PC-3 (cell line): ENCODE data around the gene ACSL6. TPM values are rescaled to one million over a fixed set of nuclear protein-coding genes. Genes with fewer than 3 reads are reported as not detected.

Source experiments
- ATAC-seq: fragments of 200-7000 bp; cut with Tn5 transposase; 2 replicates; pipeline ENCODE4 v1.9.1; 2020; ENCODE audit warnings: mild to moderate bottlenecking, moderate library complexity
- BruUV-seq: library from RNA; stranded (reverse); fragments of 400-500 nt; replicated peaks from 2 replicates; lab custom pipeline; 2021; lab: Mats Ljungman, UMichigan
- CTCF ChIA-PET: fragments of 300-600 bp; sonication (Branson Sonifier 250); formaldehyde crosslinking; loops from one replicate; lab custom pipeline; 2022; ENCODE audit warnings: antibody characterized with exemption; lab: Charles Lee
- POLR2A ChIA-PET: fragments of 300-600 bp; sonication (Branson Sonifier 250); formaldehyde crosslinking; loops from one replicate; lab custom pipeline; 2022; ENCODE audit warnings: antibody characterized with exemption; ENCODE audit not compliant: unreplicated experiment; lab: Charles Lee
- DNase-seq: peaks from one replicate; pipeline ENCODE4 v3.0.0-alpha.2; 2015
- H2AFZ ChIP-seq: fragments of 300-600 bp; sonication (generic); 2 replicates; pipeline ENCODE4 v1.6.0; 2016; ENCODE audit warnings: antibody characterized with exemption, low read length
- H3F3A ChIP-seq: fragments of 300-600 bp; sonication (generic); one replicate; pipeline ENCODE4 v1.6.0; 2017; ENCODE audit warnings: antibody characterized with exemption, low read length, control low read depth, mild to moderate bottlenecking; ENCODE audit not compliant: unreplicated experiment
- H3K27ac ChIP-seq: fragments of 300-600 bp; sonication (generic); 2 replicates; pipeline ENCODE4 v1.5.1; 2016; ENCODE audit warnings: mild to moderate bottlenecking, low read length
- H3K27me3 ChIP-seq: fragments of 300-600 bp; sonication (generic); 2 replicates; pipeline ENCODE4 v1.6.1; 2016; ENCODE audit warnings: low read length, mixed read lengths
- H3K36me3 ChIP-seq: fragments of 300-600 bp; sonication (generic); 2 replicates; pipeline ENCODE4 v1.6.1; 2016; ENCODE audit warnings: low read depth, mixed run types, low read length, mixed read lengths
- H3K4me1 ChIP-seq: fragments of 300-600 bp; sonication (generic); 2 replicates; pipeline ENCODE4 v1.5.1; 2016; ENCODE audit warnings: low read length; ENCODE audit not compliant: insufficient read depth
- H3K4me2 ChIP-seq: fragments of 300-600 bp; sonication (generic); 2 replicates; pipeline ENCODE4 v1.6.0; 2016; ENCODE audit warnings: low read length
- H3K4me3 ChIP-seq: fragments of 300-600 bp; sonication (generic); 2 replicates; pipeline ENCODE4 v1.5.1; 2016; ENCODE audit warnings: mild to moderate bottlenecking, low read length, mixed read lengths
- H3K79me2 ChIP-seq: fragments of 300-600 bp; sonication (generic); 2 replicates; pipeline ENCODE4 v1.6.1; 2017; ENCODE audit warnings: low read length, mixed read lengths
- H3K9ac ChIP-seq: fragments of 300-600 bp; sonication (generic); 2 replicates; pipeline ENCODE4 v1.6.0; 2016; ENCODE audit warnings: mild to moderate bottlenecking, low read length
- H3K9me2 ChIP-seq: fragments of 300-600 bp; sonication (generic); replicated peaks from 2 replicates; pipeline ENCODE4 v1.6.1; 2016; ENCODE audit warnings: mixed run types, low read length, mixed read lengths
- H3K9me3 ChIP-seq: fragments of 300-600 bp; sonication (generic); 2 replicates; pipeline ENCODE4 v1.6.1; 2016; ENCODE audit warnings: low read length, mixed read lengths
- H4K20me1 ChIP-seq: fragments of 300-600 bp; sonication (generic); 2 replicates; pipeline ENCODE4 v1.6.1; 2016; ENCODE audit warnings: low read length, mixed read lengths
- EZH2 ChIP-seq: fragments of 300-600 bp; sonication (generic); IDR thresholded peaks from one replicate; pipeline ENCODE4 v1.6.1; 2017; ENCODE audit warnings: antibody characterized with exemption, mild to moderate bottlenecking, low read length; ENCODE audit not compliant: unreplicated experiment
- EZH2phosphoT487 ChIP-seq: fragments of 300-600 bp; sonication (generic); IDR thresholded peaks from 2 replicates; pipeline ENCODE4 v1.6.1; 2018; ENCODE audit warnings: mild to moderate bottlenecking, antibody characterized with exemption, low read length, borderline replicate concordance
- intact Hi-C: fragments of 100-400 bp; cut with micrococcal nuclease; formaldehyde crosslinking; loops from 2 replicates; pipeline ENCODE4 v1.9.0; 2023
- total RNA-seq: library from RNA; depleted of rRNA; stranded (reverse); fragments of >200 nt; gene quantifications from 2 replicates; pipeline ENCODE4 v1.2.3, GENCODE V29; 2014
- TF ChIP-seq, protein P1 (sequence below): fragments of 300-600 bp; sonication (generic); conservative IDR thresholded peaks from 2 replicates; pipeline ENCODE4 v1.5.1; 2017; ENCODE audit warnings: antibody characterized with exemption, low read depth, mild to moderate bottlenecking, low read length

ACSL6 gene
- total RNA-seq, 1 experiment from 2014 or later, result 0.15 TPM

DNA sequence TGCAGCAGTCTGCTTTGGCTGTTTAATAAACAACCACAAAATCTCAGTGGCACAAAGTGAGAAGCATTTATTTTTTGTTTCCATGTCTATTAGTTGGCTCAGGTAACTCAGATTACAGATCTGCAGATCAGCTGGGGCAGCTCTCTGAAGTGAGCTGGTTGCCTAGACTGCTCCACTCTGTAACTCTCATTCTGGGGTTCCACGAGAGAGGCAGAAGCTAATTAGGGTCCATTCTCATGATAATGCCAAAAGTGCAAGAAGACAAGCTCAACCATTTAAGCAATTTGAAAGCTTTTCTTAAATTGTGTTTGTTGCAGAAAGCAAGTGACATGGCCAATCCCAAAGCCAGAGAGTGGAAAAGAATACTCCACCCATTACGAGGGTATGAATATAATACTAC lies 79.2 kb downstream of the ACSL6 start:
- Histone ChIP-seq H3K4me1 (no peaks in the 10 kb centered on the region), H3K27ac (no peak overlapping the region), H3K27me3 (peaks cover 24% of the 10 kb centered on the region), H4K20me1 (no peaks in the 10 kb centered on the region), H3K9me3 (no peaks in the 10 kb centered on the region), H3K4me2 (no peak overlapping the region), H3K9me2 (no peaks in the 10 kb centered on the region), H3F3A (no peaks in the 10 kb centered on the region), H3K79me2 (no peaks in the 10 kb centered on the region), H2AFZ (no peak overlapping the region), H3K36me3 (no peaks in the 10 kb centered on the region), H3K4me3 (no peak overlapping the region), H3K9ac (no peak overlapping the region)
- TF ChIP-seq EZH2 (no peak), EZH2phosphoT487 (no peak)
- TF ChIP-seq, protein P1, sequence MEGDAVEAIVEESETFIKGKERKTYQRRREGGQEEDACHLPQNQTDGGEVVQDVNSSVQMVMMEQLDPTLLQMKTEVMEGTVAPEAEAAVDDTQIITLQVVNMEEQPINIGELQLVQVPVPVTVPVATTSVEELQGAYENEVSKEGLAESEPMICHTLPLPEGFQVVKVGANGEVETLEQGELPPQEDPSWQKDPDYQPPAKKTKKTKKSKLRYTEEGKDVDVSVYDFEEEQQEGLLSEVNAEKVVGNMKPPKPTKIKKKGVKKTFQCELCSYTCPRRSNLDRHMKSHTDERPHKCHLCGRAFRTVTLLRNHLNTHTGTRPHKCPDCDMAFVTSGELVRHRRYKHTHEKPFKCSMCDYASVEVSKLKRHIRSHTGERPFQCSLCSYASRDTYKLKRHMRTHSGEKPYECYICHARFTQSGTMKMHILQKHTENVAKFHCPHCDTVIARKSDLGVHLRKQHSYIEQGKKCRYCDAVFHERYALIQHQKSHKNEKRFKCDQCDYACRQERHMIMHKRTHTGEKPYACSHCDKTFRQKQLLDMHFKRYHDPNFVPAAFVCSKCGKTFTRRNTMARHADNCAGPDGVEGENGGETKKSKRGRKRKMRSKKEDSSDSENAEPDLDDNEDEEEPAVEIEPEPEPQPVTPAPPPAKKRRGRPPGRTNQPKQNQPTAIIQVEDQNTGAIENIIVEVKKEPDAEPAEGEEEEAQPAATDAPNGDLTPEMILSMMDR, result no peak
- POLR2A ChIA-PET, result no interaction called here
- CTCF ChIA-PET, result no interaction called here
- DNase-seq (no peak), ATAC-seq (no peak)
- intact Hi-C loops, result no loop called here
- BruUV-seq, result no TSS peak

DNA sequence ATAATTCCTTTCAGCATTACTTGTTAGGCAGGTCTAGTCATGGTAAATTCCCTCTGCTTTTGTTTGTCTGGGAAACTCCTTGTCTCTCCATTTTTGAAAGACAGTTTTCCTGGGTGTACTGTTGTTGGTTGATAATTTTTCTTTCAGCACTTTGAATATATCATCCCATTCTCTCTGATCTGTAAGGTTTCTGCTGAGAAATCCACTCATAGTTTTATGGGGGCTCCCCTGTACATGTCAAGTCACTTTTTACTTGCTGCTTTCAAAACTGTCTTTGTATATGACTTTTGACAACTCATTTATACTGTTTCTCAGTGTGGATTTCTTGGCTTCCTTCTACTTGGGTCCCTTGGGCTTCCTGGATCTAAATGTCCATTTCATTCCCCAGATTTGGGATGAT lies 82.5 kb downstream of the ACSL6 start:
- ChIA-PET POLR2A (no interaction called here), CTCF (no interaction called here)
- Histone ChIP-seq H3K27ac (no peak overlapping the region), H3K9me2 (no peaks in the 10 kb centered on the region), H3K79me2 (no peaks in the 10 kb centered on the region), H3K36me3 (no peaks in the 10 kb centered on the region), H3K9ac (no peak overlapping the region), H3K9me3 (no peaks in the 10 kb centered on the region), H4K20me1 (no peaks in the 10 kb centered on the region), H2AFZ (no peak overlapping the region), H3K4me1 (no peaks in the 10 kb centered on the region), H3K27me3 (peaks cover 13% of the 10 kb centered on the region), H3K4me3 (no peak overlapping the region), H3K4me2 (no peak overlapping the region), H3F3A (no peaks in the 10 kb centered on the region)
- no TSS peak for BruUV-seq
- TF ChIP-seq EZH2, result no peak
- TF ChIP-seq, protein P1, result no peak
- no peak for TF ChIP-seq EZH2phosphoT487
- DNase-seq (no peak), ATAC-seq (no peak)
- intact Hi-C loops, result no loop called here

DNA sequence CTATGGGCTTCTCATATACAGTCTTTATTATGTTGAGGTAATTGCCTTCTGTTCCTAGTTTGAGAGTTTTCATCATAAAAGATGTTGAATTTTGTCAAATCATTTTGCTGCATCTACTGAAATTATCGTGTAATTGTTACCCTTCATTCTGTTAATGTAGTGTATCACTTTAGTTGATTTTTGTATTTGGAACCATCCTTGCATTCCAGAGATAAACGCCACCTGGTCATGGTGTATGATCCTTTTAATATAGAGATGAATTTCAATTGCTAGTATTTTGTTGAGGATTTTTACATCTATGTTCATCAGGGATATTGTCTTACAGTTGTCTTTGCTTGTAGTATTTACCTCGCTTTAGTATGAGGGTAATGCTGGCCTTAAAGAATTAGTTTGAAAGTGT lies 85.3 kb downstream of the ACSL6 start:
- Histone ChIP-seq H3K4me1 (no peaks in the 10 kb centered on the region), H3K27ac (no peak overlapping the region), H2AFZ (no peak overlapping the region), H3K9me3 (no peaks in the 10 kb centered on the region), H3K9me2 (no peaks in the 10 kb centered on the region), H3K27me3 (no peaks in the 10 kb centered on the region; the same call in 1 of the 2 replicates), H3K9ac (no peak overlapping the region), H3F3A (no peaks in the 10 kb centered on the region), H3K36me3 (no peaks in the 10 kb centered on the region), H3K4me3 (no peak overlapping the region), H3K4me2 (no peak overlapping the region), H3K79me2 (no peaks in the 10 kb centered on the region), H4K20me1 (no peaks in the 10 kb centered on the region)
- intact Hi-C loops, result no loop called here
- no TSS peak for BruUV-seq
- no peak for DNase-seq
- POLR2A ChIA-PET, result no interaction called here
- TF ChIP-seq EZH2, result no peak
- no peak for TF ChIP-seq EZH2phosphoT487
- TF ChIP-seq, protein P1, result no peak
- ATAC-seq, result no peak
- CTCF ChIA-PET, result no interaction called here
